Left ventricle myocardium inferior (tissue), 1 donor: ENCODE measurements around the gene IL12B. TPM values are rescaled to one million over a fixed set of nuclear protein-coding genes. Genes with fewer than 3 reads are reported as not detected.
"Not testable (repeated sequence)": the region's sequence is repeated elsewhere in the genome, so short reads cannot be mapped to it uniquely, and the experiment has no call there.

Source experiments
- DNase-seq: peaks from one replicate; pipeline ENCODE4 v3.0.0-alpha.2; 2020
- H3K27ac ChIP-seq: fragments of 200-600 bp; replicated peaks from 2 replicates; pipeline ENCODE4 v1.8.0; 2021
- H3K27me3 ChIP-seq: fragments of 200-600 bp; 2 replicates; pipeline ENCODE4 v1.8.0; 2021; ENCODE audit warnings: low read depth
- H3K36me3 ChIP-seq: fragments of 200-600 bp; 2 replicates; pipeline ENCODE4 v1.8.0; 2021
- H3K4me1 ChIP-seq: fragments of 200-600 bp; 2 replicates; pipeline ENCODE4 v1.8.0; 2021
- H3K4me3 ChIP-seq: fragments of 200-600 bp; 2 replicates; pipeline ENCODE4 v1.8.0; 2021; ENCODE audit warnings: mild to moderate bottlenecking, moderate library complexity
- H3K9me3 ChIP-seq: fragments of 200-600 bp; replicated peaks from 2 replicates; pipeline ENCODE4 v1.8.0; 2021
- intact Hi-C: fragments of 100-400 bp; cut with micrococcal nuclease; formaldehyde crosslinking; loops from one replicate; pipeline ENCODE4 v1.11.0; 2022
- total RNA-seq: library from RNA; stranded (reverse); fragmentation: NEBNext Ultra II Directional; extraction: Animal tissue kit (Norgen Biotek cat#: 25700); gene quantifications from one replicate; pipeline ENCODE4 v1.2.1, GENCODE V29; 2021
- TF ChIP-seq, protein P1 (sequence below): fragments of 200-600 bp; IDR thresholded peaks from 2 replicates; pipeline ENCODE4 v1.8.0; 2021; ENCODE audit warnings: antibody characterized with exemption, mild to moderate bottlenecking, borderline replicate concordance
- donor health status: DM: no; HTN: yes; CAD: no; lungs with severe emphysema.

The IL12B gene
- total RNA-seq, 1 donor from 2014 or later: not detected

GRCh38 chr5:159273923-159274322 is 56.4 kb downstream of the IL12B start:
- TF ChIP-seq, protein P1, sequence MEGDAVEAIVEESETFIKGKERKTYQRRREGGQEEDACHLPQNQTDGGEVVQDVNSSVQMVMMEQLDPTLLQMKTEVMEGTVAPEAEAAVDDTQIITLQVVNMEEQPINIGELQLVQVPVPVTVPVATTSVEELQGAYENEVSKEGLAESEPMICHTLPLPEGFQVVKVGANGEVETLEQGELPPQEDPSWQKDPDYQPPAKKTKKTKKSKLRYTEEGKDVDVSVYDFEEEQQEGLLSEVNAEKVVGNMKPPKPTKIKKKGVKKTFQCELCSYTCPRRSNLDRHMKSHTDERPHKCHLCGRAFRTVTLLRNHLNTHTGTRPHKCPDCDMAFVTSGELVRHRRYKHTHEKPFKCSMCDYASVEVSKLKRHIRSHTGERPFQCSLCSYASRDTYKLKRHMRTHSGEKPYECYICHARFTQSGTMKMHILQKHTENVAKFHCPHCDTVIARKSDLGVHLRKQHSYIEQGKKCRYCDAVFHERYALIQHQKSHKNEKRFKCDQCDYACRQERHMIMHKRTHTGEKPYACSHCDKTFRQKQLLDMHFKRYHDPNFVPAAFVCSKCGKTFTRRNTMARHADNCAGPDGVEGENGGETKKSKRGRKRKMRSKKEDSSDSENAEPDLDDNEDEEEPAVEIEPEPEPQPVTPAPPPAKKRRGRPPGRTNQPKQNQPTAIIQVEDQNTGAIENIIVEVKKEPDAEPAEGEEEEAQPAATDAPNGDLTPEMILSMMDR: no peak
- H3K27ac ChIP-seq: no peak overlapping the region
- intact Hi-C loops: no loop called here

GRCh38 chr5:159269723-159270122 is 60.6 kb downstream of the IL12B start:
- H3K4me1 ChIP-seq: peaks cover 6% of the 10 kb centered on the region
- H3K4me3 ChIP-seq: no peak overlapping the region
- intact Hi-C loops: loop anchor here (10.0 kb wide), 2 partner anchors 55 to 115 kb away; no protein-coding TSS in a partner anchor
- no peak for DNase-seq
- TF ChIP-seq, protein P1: no peak
- H3K36me3 ChIP-seq: peaks cover 43% of the 10 kb centered on the region
- no peak overlapping the region for H3K27ac ChIP-seq
- H3K27me3 ChIP-seq: no peaks in the 10 kb centered on the region
- no peaks in the 10 kb centered on the region for H3K9me3 ChIP-seq

More at GRCh38 chr5:159273923-159274322, 56.4 kb downstream of the IL12B start:
- DNase-seq: no peak
- H3K36me3 ChIP-seq: peaks cover 73% of the 10 kb centered on the region
- no peaks in the 10 kb centered on the region for H3K9me3 ChIP-seq
- H3K27me3 ChIP-seq: no peaks in the 10 kb centered on the region
- no peak overlapping the region for H3K4me3 ChIP-seq
- no peaks in the 10 kb centered on the region for H3K4me1 ChIP-seq

- not testable (repeated sequence) for H3K27me3 ChIP-seq, H3K27ac ChIP-seq, H3K4me3 ChIP-seq, H3K9me3 ChIP-seq, DNase-seq
- peaks cover 30% of the 10 kb centered on the region for H3K36me3 ChIP-seq
- peaks cover 33% of the 10 kb centered on the region for H3K4me1 ChIP-seq
- intact Hi-C loops: loop anchor here (10.0 kb wide), 2 partner anchors 52 to 112 kb away; no protein-coding TSS in a partner anchor
Observed at GRCh38 chr5:159266764-159267163, 63.5 kb downstream of the IL12B start.

Other genes starting within 250 kb of the IL12B start
- gene EBF1, start 230.6 kb downstream of the IL12B start, total RNA-seq: 10.4 TPM
- gene RNF145, start 120.9 kb downstream of the IL12B start, total RNA-seq: 18.0 TPM
- 15.9 TPM for gene UBLCP1, start 67.2 kb downstream of the IL12B start, total RNA-seq